HCT116 (cell line): ENCODE data around the gene GGPS1.

ENCODE experiments used
- CEBPB ChIP-seq: IDR thresholded peaks from 2 replicates; pipeline ENCODE4 v1.6.1; 2012; ENCODE audit warnings: low read depth
- EGR1 ChIP-seq: IDR thresholded peaks from 2 replicates; pipeline ENCODE4 v1.6.1; 2012; ENCODE audit warnings: low read depth
- ELF1 ChIP-seq: IDR thresholded peaks from 2 replicates; pipeline ENCODE4 v1.6.1; 2012; ENCODE audit warnings: low read depth, borderline replicate concordance
- EZH2 ChIP-seq: fragments of 200-600 bp; sonication (generic); IDR thresholded peaks from 2 replicates; pipeline ENCODE4 v1.6.1; 2017; ENCODE audit warnings: antibody characterized with exemption, mixed run types
- JUND ChIP-seq: IDR thresholded peaks from 2 replicates; pipeline ENCODE4 v1.6.1; 2012
- POLR2A ChIP-seq: IDR thresholded peaks from 2 replicates; pipeline ENCODE4 v1.7.0; 2011; ENCODE audit warnings: borderline replicate concordance; ENCODE audit not compliant: insufficient read depth, insufficient read length; ENCODE audit errors: extremely low read depth
- POLR2AphosphoS5 ChIP-seq: IDR thresholded peaks from 2 replicates; pipeline ENCODE4 v1.6.1; 2011; ENCODE audit warnings: mild to moderate bottlenecking, low read depth, low read length, moderate library complexity
- SIN3A ChIP-seq: IDR thresholded peaks from 2 replicates; pipeline ENCODE4 v1.6.1; 2012; ENCODE audit warnings: low read depth
- SP1 ChIP-seq: IDR thresholded peaks from 2 replicates; pipeline ENCODE4 v1.6.1; 2012; ENCODE audit warnings: low read depth
- SRF ChIP-seq: IDR thresholded peaks from 2 replicates; pipeline ENCODE4 v1.6.1; 2012; ENCODE audit warnings: low read depth
- TF ChIP-seq, protein P1 (sequence below): IDR thresholded peaks from 2 replicates; pipeline ENCODE4 v1.6.1; 2012
- TF ChIP-seq, protein P2 (sequence below), 3 experiments: fragments of 200-600 bp in 1 of 3; sonication (generic) in 1 of 3; IDR thresholded peaks in 2 of 3; conservative IDR thresholded peaks in 1 of 3; 2 replicates each; pipeline ENCODE4 v1.5.1; 2012 to 2017; ENCODE audit warnings: low read depth in 2 of 3, low read length in 2 of 3, antibody characterized with exemption in 1 of 3, borderline replicate concordance in 1 of 3, control low read depth in 1 of 3, mild to moderate bottlenecking in 1 of 3, mixed read lengths in 1 of 3, mixed run types in 1 of 3, moderate library complexity in 1 of 3; ENCODE audit not compliant: insufficient read depth in 1 of 3
- TF ChIP-seq, protein P3 (sequence below): IDR thresholded peaks from 2 replicates; pipeline ENCODE4 v1.6.1; 2012; ENCODE audit warnings: low read depth
- TF ChIP-seq, protein P4 (sequence below): IDR thresholded peaks from 2 replicates; pipeline ENCODE4 v1.6.1; 2012

DNA sequence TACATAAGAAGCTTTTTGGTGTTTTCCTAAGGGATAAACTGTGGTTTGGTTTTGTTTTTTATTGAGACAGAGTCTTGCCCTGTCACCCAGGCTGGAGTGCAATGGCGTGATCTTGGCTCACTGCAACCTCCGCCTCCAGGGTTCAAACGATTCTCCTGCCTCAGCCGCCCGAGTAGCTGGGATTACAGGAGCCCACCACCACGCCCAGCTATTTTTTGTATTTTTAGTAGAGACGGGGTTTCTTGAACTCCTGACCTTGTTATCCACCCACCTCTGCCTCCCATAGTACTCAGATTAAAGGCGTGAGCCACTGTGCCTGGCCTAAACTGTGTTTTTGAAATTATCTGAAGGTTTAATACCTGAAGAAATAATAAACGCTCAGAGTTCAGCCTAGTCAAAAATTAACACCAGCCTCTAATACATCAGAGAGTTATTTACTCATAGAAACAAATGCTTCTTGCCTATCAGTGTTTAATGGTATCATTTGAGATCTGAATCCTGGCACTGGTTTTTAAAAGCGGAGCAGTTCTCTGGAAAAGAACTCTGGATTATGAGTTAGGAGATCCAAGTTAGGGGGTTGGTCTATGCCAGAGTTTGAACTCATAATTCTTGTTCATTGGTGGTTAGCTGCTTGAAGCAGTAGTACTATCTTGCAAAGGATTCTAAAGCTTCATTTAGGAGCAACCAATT lies 29.1 kb upstream of the GGPS1 start:
- TF ChIP-seq, protein P1, sequence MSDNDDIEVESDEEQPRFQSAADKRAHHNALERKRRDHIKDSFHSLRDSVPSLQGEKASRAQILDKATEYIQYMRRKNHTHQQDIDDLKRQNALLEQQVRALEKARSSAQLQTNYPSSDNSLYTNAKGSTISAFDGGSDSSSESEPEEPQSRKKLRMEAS, result no peak
- TF ChIP-seq EZH2 (no peak), POLR2A (no peak), POLR2AphosphoS5 (no peak), CEBPB (no peak), SIN3A (no peak), JUND (no peak), ELF1 (no peak), SP1 (no peak), EGR1 (no peak), SRF (no peak)
- TF ChIP-seq, protein P2, sequence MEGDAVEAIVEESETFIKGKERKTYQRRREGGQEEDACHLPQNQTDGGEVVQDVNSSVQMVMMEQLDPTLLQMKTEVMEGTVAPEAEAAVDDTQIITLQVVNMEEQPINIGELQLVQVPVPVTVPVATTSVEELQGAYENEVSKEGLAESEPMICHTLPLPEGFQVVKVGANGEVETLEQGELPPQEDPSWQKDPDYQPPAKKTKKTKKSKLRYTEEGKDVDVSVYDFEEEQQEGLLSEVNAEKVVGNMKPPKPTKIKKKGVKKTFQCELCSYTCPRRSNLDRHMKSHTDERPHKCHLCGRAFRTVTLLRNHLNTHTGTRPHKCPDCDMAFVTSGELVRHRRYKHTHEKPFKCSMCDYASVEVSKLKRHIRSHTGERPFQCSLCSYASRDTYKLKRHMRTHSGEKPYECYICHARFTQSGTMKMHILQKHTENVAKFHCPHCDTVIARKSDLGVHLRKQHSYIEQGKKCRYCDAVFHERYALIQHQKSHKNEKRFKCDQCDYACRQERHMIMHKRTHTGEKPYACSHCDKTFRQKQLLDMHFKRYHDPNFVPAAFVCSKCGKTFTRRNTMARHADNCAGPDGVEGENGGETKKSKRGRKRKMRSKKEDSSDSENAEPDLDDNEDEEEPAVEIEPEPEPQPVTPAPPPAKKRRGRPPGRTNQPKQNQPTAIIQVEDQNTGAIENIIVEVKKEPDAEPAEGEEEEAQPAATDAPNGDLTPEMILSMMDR (IDR thresholded peaks at IDR 0.05 in 2 of 3, conservative IDR thresholded peaks at IDR 0.05 in 1 of 3; ENCODE audit: borderline replicate concordance in 1 of 3, insufficient read depth in 1 of 3, low read depth in 2 of 3, low read length in 2 of 3), result no peak
- TF ChIP-seq, protein P3, sequence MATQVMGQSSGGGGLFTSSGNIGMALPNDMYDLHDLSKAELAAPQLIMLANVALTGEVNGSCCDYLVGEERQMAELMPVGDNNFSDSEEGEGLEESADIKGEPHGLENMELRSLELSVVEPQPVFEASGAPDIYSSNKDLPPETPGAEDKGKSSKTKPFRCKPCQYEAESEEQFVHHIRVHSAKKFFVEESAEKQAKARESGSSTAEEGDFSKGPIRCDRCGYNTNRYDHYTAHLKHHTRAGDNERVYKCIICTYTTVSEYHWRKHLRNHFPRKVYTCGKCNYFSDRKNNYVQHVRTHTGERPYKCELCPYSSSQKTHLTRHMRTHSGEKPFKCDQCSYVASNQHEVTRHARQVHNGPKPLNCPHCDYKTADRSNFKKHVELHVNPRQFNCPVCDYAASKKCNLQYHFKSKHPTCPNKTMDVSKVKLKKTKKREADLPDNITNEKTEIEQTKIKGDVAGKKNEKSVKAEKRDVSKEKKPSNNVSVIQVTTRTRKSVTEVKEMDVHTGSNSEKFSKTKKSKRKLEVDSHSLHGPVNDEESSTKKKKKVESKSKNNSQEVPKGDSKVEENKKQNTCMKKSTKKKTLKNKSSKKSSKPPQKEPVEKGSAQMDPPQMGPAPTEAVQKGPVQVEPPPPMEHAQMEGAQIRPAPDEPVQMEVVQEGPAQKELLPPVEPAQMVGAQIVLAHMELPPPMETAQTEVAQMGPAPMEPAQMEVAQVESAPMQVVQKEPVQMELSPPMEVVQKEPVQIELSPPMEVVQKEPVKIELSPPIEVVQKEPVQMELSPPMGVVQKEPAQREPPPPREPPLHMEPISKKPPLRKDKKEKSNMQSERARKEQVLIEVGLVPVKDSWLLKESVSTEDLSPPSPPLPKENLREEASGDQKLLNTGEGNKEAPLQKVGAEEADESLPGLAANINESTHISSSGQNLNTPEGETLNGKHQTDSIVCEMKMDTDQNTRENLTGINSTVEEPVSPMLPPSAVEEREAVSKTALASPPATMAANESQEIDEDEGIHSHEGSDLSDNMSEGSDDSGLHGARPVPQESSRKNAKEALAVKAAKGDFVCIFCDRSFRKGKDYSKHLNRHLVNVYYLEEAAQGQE, result no peak
- TF ChIP-seq, protein P4, sequence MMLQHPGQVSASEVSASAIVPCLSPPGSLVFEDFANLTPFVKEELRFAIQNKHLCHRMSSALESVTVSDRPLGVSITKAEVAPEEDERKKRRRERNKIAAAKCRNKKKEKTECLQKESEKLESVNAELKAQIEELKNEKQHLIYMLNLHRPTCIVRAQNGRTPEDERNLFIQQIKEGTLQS, result no peak
